Fibroblast of the aortic adventitia (primary cell): ENCODE data around the gene GDPD5. TPM values are rescaled to one million over a fixed set of nuclear protein-coding genes. Genes with fewer than 3 reads are reported as not detected.

Experiments
- DNase-seq: peaks from one replicate; pipeline ENCODE4 v3.0.0-alpha.2; 2010; ENCODE audit warnings: low read depth
- H3K4me3 ChIP-seq: 2 replicates; pipeline ENCODE4 v1.5.1; 2011; ENCODE audit warnings: low read depth, mild to moderate bottlenecking, control low read depth, low read length, moderate library complexity
- total RNA-seq: library from RNA; depleted of rRNA; stranded (reverse); fragments of >200 nt; gene quantifications from 2 replicates; pipeline ENCODE4 v1.2.3, GENCODE V29; 2012; ENCODE audit warnings: low replicate concordance
- TF ChIP-seq, protein P1 (sequence below): IDR thresholded peaks from 2 replicates; pipeline ENCODE4 v1.5.1; 2011; ENCODE audit warnings: mild to moderate bottlenecking, low read length, control low read depth, inconsistent platforms; ENCODE audit not compliant: insufficient read depth

GDPD5 gene, protein sequence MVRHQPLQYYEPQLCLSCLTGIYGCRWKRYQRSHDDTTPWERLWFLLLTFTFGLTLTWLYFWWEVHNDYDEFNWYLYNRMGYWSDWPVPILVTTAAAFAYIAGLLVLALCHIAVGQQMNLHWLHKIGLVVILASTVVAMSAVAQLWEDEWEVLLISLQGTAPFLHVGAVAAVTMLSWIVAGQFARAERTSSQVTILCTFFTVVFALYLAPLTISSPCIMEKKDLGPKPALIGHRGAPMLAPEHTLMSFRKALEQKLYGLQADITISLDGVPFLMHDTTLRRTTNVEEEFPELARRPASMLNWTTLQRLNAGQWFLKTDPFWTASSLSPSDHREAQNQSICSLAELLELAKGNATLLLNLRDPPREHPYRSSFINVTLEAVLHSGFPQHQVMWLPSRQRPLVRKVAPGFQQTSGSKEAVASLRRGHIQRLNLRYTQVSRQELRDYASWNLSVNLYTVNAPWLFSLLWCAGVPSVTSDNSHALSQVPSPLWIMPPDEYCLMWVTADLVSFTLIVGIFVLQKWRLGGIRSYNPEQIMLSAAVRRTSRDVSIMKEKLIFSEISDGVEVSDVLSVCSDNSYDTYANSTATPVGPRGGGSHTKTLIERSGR
- 5.3 and 12.4 TPM in 2 replicates for total RNA-seq

- TF ChIP-seq, protein P1, sequence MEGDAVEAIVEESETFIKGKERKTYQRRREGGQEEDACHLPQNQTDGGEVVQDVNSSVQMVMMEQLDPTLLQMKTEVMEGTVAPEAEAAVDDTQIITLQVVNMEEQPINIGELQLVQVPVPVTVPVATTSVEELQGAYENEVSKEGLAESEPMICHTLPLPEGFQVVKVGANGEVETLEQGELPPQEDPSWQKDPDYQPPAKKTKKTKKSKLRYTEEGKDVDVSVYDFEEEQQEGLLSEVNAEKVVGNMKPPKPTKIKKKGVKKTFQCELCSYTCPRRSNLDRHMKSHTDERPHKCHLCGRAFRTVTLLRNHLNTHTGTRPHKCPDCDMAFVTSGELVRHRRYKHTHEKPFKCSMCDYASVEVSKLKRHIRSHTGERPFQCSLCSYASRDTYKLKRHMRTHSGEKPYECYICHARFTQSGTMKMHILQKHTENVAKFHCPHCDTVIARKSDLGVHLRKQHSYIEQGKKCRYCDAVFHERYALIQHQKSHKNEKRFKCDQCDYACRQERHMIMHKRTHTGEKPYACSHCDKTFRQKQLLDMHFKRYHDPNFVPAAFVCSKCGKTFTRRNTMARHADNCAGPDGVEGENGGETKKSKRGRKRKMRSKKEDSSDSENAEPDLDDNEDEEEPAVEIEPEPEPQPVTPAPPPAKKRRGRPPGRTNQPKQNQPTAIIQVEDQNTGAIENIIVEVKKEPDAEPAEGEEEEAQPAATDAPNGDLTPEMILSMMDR: peak; percentile 41
- DNase-seq: peak; percentile 65
- peak within 1 kb of the TSS; percentile 88 for H3K4me3 ChIP-seq
These were observed at the start of gene GDPD5 for GRCh38 chr11:75525433-75526191. Gene GDPD5, minus strand, starts transcription at chr11:75525941. Its CDS starts 48,206 bp downstream, at chr11:75477735.

- H3K4me3 ChIP-seq: no peak overlapping the region
- no peak for DNase-seq
- TF ChIP-seq, protein P1: peak; percentile 60
These were observed 49.2 kb upstream of the GDPD5 start for GRCh38 chr11:75574698-75575602.

GRCh38 chr11:75572744-75573143 lies 47.0 kb upstream of the GDPD5 start:
- H3K4me3 ChIP-seq: no peak overlapping the region
- DNase-seq: no peak
- TF ChIP-seq, protein P1: no peak

- H3K4me3 ChIP-seq: no peak overlapping the region
- no peak for DNase-seq
- TF ChIP-seq, protein P1: no peak
These were observed 45.9 kb upstream of the GDPD5 start for GRCh38 chr11:75571625-75572024.

GRCh38 chr11:75570559-75571139 lies 44.9 kb upstream of the GDPD5 start:
- no peak for DNase-seq
- TF ChIP-seq, protein P1: no peak
- no peak overlapping the region for H3K4me3 ChIP-seq
